Ovary (tissue), 3 donors: ENCODE data around the gene ERCC8.

Experiments used
- CTCF ChIP-seq, 3 donors: fragments of 450-650 bp in 2 of 3; fragments of 200-600 bp in 1 of 3; IDR thresholded peaks; one replicate each; pipeline versions ENCODE4 v1.5.1 to v1.8.0; 2016 to 2022; ENCODE audit warnings: antibody characterized with exemption in 3 of 3, mild to moderate bottlenecking in 1 of 3
- POLR2A ChIP-seq: fragments of 450-650 bp; IDR thresholded peaks from one replicate; pipeline ENCODE4 v1.6.1; 2017; ENCODE audit warnings: antibody characterized with exemption, mild to moderate bottlenecking, moderate library complexity
- donor health status: DM: no; HTN: no; CAD: no.

- TF ChIP-seq CTCF (IDR thresholded peaks at IDR 0.05) (no peak), POLR2A (no peak)
Observed at GRCh38 chr5:60887746-60888145, 57.1 kb downstream of the ERCC8 start.
